ENCODE results near the gene PTK6.

GRCh38 chr20:63486300-63486855, 50.8 kb downstream of the PTK6 start:
- TF ChIP-seq POLR2A (IDR thresholded peaks at IDR 0.05) (no peak), CTCF (IDR thresholded peaks at IDR 0.05) (no peak), POLR2AphosphoS5 (IDR thresholded peaks at IDR 0.05) (no peak)

Data from sigmoid colon (tissue), 4 donors.